Retina (tissue), 1 donor: Measurements from ENCODE around the gene SLC35G2.
"Not testable (repeated sequence)": the region's sequence is repeated elsewhere in the genome, so short reads cannot be mapped to it uniquely, and the experiment has no call there.

Experiments used
- DNase-seq: peaks from one replicate; pipeline ENCODE4 v3.0.0-alpha.2; 2016

The SLC35G2 gene

DNA sequence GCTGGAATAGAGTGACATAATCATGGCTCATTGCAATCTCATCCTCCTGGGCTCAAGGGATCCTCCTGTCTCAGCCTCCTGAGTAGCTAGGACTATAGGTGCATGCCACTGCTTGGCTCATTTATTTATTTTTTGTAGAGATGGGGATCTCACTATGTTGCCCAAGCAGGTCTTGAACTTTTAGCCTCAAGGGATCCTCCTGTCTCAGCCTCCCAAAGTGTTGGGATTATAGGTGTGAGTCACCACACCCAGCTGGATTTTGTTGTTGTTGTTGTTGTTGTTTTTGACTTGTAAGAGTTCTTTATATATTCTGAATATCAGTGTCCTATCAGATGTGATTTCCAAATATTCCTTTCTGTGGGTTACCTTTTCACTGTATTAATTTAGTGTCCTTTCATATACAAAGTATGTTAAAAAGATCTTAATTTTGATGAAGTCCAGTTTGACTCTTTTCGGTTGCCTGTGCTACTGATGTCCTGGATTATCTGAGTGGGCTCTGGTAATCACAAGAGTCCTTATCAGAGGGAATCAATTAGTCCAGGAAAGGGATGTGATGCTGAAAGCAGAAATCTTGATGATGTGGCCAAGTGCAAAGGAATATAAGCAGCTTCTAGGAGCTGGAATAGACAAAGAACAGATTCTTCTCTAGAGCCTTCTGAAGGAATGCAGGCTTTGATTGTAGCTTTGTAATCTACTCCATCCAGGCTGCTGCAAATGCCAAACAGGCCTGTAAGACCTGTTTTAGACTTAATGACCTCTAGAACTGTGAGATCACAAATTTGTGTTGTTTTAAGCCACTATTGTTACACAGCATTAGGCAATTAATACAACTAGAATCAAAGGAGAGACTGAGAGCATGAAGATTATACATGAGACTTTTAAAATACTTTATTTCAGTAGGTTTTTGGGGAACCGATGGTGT is 73.3 kb downstream of the SLC35G2 start:
- no peak for DNase-seq

DNA sequence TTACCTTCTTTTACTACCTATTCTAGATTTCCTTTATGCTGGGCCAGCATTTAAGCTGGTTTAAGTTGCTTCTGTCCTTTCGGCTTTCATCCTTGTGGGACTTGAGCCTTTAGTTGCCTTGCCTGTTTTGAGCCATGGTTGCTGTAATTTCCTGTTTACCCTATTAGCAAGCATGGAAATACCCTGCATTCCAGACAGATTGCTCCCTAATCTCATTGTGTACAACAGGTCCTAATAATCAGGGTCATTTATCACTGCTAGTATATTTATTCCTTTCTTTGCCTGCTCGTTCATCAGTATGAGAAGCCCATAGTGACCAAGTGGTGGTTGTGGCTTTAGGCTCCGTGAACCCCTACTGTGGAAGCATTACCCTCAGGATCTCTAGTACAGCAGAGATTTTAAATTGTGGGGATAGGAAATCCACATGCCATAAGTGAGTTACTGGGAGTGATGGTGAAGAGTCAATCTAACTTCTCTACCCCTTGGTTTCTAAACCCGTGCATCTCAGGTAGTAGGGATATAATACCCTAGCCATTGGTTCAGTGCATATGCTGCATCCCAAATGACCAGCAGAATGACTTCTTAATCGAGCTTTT is 75.0 kb downstream of the SLC35G2 start:
- DNase-seq, result no peak

DNA sequence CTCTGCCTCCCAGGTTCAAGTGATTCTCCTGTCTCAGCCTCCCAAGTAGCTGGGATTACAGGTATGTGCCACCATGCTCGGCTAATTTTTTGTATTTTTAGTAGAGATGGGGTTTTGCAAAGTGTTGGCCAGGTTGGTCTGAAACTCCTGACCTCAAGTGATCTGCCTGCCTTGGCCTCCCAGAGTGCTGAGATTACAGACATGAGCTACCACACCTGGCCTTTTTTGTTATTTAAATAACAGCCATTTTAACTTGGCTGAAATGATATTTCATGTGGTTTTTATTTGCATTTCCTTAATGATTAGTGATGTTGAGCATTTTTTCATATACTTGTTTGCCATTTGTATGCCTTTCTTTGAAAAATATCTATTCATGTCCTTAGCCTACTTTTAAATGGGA is 78.2 kb downstream of the SLC35G2 start:
- not testable (repeated sequence) for DNase-seq

DNA sequence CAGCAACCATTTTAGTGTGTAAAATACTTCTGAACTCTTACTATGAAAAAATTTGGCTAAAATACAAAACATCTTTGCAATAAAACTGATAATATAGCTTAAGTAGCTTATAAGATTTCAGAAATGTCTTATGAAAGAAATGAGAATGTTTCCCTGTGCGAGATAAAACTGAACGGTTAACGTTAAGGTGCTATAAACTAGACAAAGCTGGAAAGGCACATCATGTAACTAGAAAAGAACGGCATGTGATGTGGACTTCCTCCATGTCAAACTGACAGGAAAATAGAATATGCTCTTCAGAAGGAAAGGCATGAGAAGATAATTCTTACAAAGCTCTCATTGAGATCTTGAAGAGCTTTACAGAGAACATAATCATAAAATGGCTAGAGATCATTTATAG is 79.6 kb downstream of the SLC35G2 start:
- DNase-seq, result no peak

DNA sequence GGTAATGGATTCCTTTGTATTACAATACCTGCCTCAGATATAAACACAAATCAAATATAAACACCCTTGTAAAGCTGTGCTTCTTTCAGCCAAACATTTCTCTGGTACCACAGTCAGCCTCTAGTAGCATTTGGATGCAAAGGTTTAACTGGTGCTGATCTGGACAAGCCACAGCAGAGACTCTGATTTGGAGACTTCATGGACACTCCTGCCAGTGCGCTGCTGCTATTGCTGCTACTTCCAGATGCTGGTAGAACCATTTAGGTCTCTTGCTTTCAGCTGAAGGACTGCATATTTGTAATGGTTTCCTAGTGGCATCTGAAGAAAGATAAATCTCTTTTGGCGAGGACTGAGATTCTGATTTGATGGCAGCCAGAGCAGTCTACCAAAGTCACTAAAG is 80.0 kb downstream of the SLC35G2 start:
- no peak for DNase-seq

DNA sequence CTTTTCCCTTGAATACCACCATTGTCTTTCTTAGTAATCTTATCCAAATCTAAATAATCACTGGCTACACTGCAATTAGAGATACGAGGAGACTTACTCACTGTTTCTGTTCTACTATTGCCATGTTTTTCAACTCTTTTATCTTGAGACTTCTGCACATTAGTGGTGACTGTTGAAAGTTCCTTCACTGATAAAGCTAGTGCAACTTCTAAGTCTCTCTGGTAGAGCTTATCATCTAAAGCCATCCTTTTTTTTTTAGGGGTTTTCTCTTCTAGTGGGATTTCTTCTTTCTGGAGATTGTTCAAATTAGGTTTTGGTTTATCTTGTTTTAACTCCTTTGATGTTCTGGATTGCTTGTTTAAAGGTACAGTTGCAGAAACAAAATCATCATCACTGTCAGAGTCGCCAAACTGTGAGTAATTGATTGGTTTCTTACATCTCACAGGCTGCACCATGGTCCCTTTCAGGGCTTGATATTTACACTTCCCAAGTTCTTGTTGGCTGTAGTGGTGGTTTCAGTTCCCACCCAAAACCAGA is 80.8 kb downstream of the SLC35G2 start:
- no peak for DNase-seq

DNA sequence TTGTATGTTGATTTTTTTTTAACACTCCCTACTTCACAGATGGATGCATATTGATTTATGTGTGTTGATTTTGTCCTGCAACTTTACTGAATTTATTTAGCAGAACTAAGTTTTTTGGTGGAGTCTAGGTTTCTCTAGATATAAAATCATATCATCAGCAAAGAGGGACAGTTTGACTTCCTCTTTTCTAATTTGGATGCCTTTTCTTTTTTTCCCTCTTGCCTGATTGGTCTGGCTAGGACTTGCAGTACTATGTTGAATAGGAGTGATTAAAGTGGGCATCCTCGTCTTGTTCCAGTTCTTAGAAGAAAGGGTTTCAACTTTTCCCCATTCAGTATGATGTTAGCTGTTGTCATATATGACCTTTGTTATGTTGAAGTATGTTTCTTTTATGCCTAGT is 81.8 kb downstream of the SLC35G2 start:
- not testable (repeated sequence) for DNase-seq

DNA sequence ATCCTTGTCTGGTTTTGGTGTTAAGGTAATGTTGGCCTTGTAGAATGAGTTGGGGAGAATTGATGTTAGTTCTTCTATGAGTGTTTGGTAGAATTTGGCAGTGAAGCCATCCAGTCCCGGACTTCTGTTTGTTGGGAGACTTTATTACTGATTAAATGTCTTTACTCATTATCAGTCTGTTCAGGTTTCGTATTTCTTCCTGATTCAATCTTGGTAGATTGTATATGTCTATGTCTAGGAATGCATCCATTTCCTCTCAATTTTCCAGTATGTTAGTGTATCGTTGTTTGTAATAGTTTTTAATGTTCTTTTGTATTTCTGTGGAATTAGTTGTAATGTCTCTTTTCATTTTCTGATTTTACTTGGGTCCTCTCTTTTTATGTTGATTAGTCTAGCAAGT is 82.5 kb downstream of the SLC35G2 start:
- no peak for DNase-seq

DNA sequence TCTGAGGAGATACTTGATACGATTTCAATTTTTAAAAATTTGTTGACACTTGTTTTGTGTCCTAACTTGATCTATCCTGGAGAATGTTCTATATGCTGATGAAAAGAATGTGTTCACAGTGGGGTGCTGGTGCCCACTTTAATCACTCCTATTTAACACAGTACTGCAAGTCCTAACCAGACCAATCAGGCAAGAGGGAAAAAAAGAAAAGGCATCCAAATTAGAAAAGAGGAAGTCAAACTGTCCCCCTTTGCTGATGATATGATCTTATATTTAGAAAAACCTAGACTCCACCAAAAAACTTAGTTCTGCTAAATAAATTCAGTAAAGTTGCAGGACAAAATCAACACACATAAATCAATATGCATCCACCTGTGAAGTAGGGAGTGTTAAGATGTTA is 83.6 kb downstream of the SLC35G2 start:
- not testable (repeated sequence) for DNase-seq

DNA sequence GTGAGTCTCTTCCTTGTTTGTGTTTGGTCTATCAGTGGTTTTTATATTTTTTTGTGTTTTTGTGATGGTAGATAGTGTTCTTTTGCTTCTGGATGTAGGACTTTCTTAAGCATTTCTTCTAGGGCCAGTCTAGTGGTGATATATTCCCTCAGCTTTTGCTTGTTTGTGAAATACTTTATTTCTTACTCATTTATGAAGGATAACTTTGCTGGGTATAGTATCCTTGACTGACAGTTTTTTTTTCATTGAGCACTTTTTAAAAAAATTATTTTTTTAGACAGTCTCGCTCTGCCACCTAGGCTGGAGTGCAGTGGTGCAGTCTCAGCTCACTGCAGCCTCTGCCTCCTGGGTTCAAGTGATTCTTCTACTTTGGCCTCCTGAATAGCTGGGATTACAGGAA is 85.0 kb downstream of the SLC35G2 start:
- no peak for DNase-seq

DNA sequence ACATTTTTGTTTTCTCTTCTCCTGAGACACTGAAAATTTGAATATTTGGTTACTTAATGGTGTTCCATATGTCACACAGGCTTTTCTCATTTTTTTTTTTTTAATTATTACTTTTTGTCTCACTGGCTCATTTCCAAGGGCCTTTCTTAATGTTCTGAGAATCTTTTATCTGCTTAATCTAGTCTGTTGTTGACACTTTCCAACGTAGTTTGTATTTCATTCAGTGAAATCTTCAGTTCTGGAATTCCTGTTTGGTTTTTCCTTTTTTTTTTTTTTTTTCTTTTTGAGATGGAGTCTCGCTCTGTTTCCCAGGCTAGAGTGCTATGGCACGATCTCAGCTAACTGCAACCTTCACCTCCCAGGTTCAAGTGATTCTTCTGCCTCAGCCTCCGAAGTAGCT is 85.8 kb downstream of the SLC35G2 start:
- DNase-seq, result no peak
